ENCODE results near the gene CRYBG2.

GRCh38 chr1:26376050-26376449 is 22.1 kb upstream of the CRYBG2 start:
- TF ChIP-seq CTCF (conservative IDR thresholded peaks at IDR 0.05) = no peak
- TF ChIP-seq ZFX (IDR thresholded peaks at IDR 0.05) = no peak

Data from C4-2B (cell line).